Mammary epithelial cell (primary cell): ENCODE measurements around the gene MSMP.

Experiments
- CTCF ChIP-seq, 2 donors: IDR thresholded peaks in 1 of 2; conservative IDR thresholded peaks in 1 of 2; 2 replicates each; pipeline ENCODE4 v1.5.1; 2011 to 2012; ENCODE audit warnings: inconsistent platforms in 2 of 2, low read length in 2 of 2, mild to moderate bottlenecking in 2 of 2, control low read depth in 1 of 2, low read depth in 1 of 2; ENCODE audit not compliant: insufficient read depth in 1 of 2; ENCODE audit errors: extremely low read depth in 1 of 2
- EZH2 ChIP-seq: IDR thresholded peaks from 2 replicates; pipeline ENCODE4 v1.6.1; 2012; ENCODE audit warnings: low read length, inconsistent platforms, borderline replicate concordance

- TF ChIP-seq CTCF (conservative IDR thresholded peaks at IDR 0.05 in 1 of 2, IDR thresholded peaks at IDR 0.05 in 1 of 2; ENCODE audit: extremely low read depth in 1 of 2, insufficient read depth in 1 of 2, low read depth in 1 of 2, low read length in 2 of 2) (no peak), EZH2 (no peak)
Measured at GRCh38 chr9:35738186-35738585, 15.9 kb downstream of the MSMP start.
